ENCODE data around the gene DUSP28. TPM values are rescaled to one million over a fixed set of nuclear protein-coding genes. Genes with fewer than 3 reads are reported as not detected.

The DUSP28 gene
- total and polyA plus RNA-seq, 2 of the 13 experiments (the other 11 are each of a cell fraction or from before 2014, with no cell fraction given): 5.2 to 8.6 TPM

- TF ChIP-seq POGZ (CRISPR knock-in tag; IDR thresholded peaks at IDR 0.05): peak; percentile 82
- TF ChIP-seq ZNF552 (CRISPR knock-in tag; IDR thresholded peaks at IDR 0.05; ENCODE audit: borderline replicate concordance): peak; percentile 87; the same call in 1 of the 2 replicates
- TF ChIP-seq ATAD3A (CRISPR knock-in tag; IDR thresholded peaks at IDR 0.05): no peak
- TF ChIP-seq ZNF383 (CRISPR knock-in tag; IDR thresholded peaks at IDR 0.05; ENCODE audit: borderline replicate concordance): no peak
- peak; percentile 47; the same call in 1 of the 2 replicates for TF ChIP-seq KDM5A (IDR thresholded peaks at IDR 0.05; ENCODE audit: borderline replicate concordance, low read length)
- TF ChIP-seq ETV5 (CRISPR knock-in tag; IDR thresholded peaks at IDR 0.05; ENCODE audit: borderline replicate concordance): peak; percentile 96
- TF ChIP-seq YY1 (IDR thresholded peaks at IDR 0.05; ENCODE audit: insufficient read depth, insufficient replicate concordance, low read depth, low read length): peak; percentile 57
- peak; percentile 91 for TF ChIP-seq TARDBP (CRISPR knock-in tag; IDR thresholded peaks at IDR 0.05)
- no peak for TF ChIP-seq ZEB1 (IDR thresholded peaks at IDR 0.05; ENCODE audit: insufficient replicate concordance, low read depth)
- TF ChIP-seq GATA4 (IDR thresholded peaks at IDR 0.05; ENCODE audit: borderline replicate concordance, low read depth): peak; percentile 42; the same call in 1 of the 2 replicates
- TF ChIP-seq, protein P1, sequence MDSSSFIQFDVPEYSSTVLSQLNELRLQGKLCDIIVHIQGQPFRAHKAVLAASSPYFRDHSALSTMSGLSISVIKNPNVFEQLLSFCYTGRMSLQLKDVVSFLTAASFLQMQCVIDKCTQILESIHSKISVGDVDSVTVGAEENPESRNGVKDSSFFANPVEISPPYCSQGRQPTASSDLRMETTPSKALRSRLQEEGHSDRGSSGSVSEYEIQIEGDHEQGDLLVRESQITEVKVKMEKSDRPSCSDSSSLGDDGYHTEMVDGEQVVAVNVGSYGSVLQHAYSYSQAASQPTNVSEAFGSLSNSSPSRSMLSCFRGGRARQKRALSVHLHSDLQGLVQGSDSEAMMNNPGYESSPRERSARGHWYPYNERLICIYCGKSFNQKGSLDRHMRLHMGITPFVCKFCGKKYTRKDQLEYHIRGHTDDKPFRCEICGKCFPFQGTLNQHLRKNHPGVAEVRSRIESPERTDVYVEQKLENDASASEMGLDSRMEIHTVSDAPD (CRISPR knock-in tag; IDR thresholded peaks at IDR 0.05): 0 out of 2 replicates have a peak, but pooled peaks have one; percentile 41
- TF ChIP-seq GLI4 (CRISPR knock-in tag; IDR thresholded peaks at IDR 0.05; ENCODE audit: borderline replicate concordance): no peak
- TF ChIP-seq SIN3B (IDR thresholded peaks at IDR 0.05; ENCODE audit: low read length): no peak
- TF ChIP-seq ZNF496 (CRISPR knock-in tag; IDR thresholded peaks at IDR 0.05; ENCODE audit: insufficient replicate concordance): no peak
- peak; percentile 57; the same call in 1 of the 2 replicates for TF ChIP-seq SP5 (CRISPR knock-in tag; IDR thresholded peaks at IDR 0.05; ENCODE audit: borderline replicate concordance, low read depth)
- peak; percentile 81 to 88 for TF ChIP-seq HMGXB4 (CRISPR knock-in tag; IDR thresholded peaks at IDR 0.05; ENCODE audit: borderline replicate concordance in 1 of 2, low read depth in 1 of 2)
- peak; percentile 72; the same call in 1 of the 2 replicates for TF ChIP-seq ZNF790 (CRISPR knock-in tag; IDR thresholded peaks at IDR 0.05; ENCODE audit: borderline replicate concordance)
- no peak for TF ChIP-seq ZFP36L1 (CRISPR knock-in tag; IDR thresholded peaks at IDR 0.05)
- TF ChIP-seq NR2F1 (CRISPR knock-in tag; IDR thresholded peaks at IDR 0.05): 0 out of 4 replicates have a peak, but pooled peaks of 1 of the 2 experiments have one; percentile 34
- peak; percentile 86; the same call in 1 of the 2 replicates for TF ChIP-seq ZSCAN5A (CRISPR knock-in tag; IDR thresholded peaks at IDR 0.05; ENCODE audit: borderline replicate concordance)
- peak; percentile 66 for TF ChIP-seq HNF4A (CRISPR knock-in tag; IDR thresholded peaks at IDR 0.05)
- peak; percentile 64; the same call in 1 of the 2 replicates for TF ChIP-seq YEATS4 (CRISPR knock-in tag; IDR thresholded peaks at IDR 0.05; ENCODE audit: borderline replicate concordance)
- TF ChIP-seq CBX5 (CRISPR knock-in tag; IDR thresholded peaks at IDR 0.05; ENCODE audit: borderline replicate concordance): peak; percentile 63; the same call in 1 of the 2 replicates
- 0 out of 2 replicates have a peak, but pooled peaks have one; percentile 47 for TF ChIP-seq ZNF614 (CRISPR knock-in tag; IDR thresholded peaks at IDR 0.05; ENCODE audit: borderline replicate concordance)
Observed at GRCh38 chr2:240604291-240604938, 44.3 kb downstream of the DUSP28 start (continued).
